RWPE1 (cell line): Measurements from ENCODE around the gene LDLRAD4.

ENCODE experiments used
- CTCF ChIA-PET: fragments of 350-600 bp; sonication (Branson Sonifier 250); formaldehyde crosslinking; extraction: SDS; loops from one replicate; lab custom pipeline; 2021; lab: Yijun Ruan, JAX
- POLR2A ChIA-PET: fragments of 400-600 bp; formaldehyde crosslinking; extraction: SDS; loops from one replicate; lab custom pipeline; 2020; ENCODE audit warnings: antibody characterized with exemption; ENCODE audit not compliant: low non-redundant PET; lab: Yijun Ruan, JAX
- DNase-seq: peaks from one replicate; pipeline ENCODE4 v3.0.0; 2012; ENCODE audit warnings: low spot score
- H3K27ac ChIP-seq: fragments of 450-650 bp; 2 replicates; pipeline ENCODE4 v1.5.1; 2017
- TF ChIP-seq, protein P1 (sequence below): fragments of 450-650 bp; conservative IDR thresholded peaks from 2 replicates; pipeline ENCODE4 v1.5.1; 2017; ENCODE audit warnings: low read depth, mild to moderate bottlenecking

The LDLRAD4 gene

DNA sequence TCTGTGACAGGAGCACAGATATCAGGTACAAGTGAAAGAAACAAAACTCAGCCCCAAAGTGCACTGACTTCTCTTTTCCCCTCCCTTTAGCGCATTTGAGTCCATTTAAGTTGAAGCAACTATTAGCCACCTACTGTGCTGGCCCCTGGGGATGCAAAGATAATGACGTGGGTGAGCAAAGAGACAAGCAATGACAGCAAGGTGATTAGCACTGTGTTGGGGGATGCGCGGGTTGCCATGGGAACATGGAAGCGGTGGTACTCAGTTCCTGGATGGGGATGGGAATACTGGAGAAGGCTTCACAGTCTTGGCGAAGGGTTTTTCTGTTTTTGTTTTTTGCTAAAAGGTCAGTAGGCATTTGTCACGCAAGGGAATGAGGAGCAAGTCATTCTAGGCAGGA lies 205.8 kb downstream of the LDLRAD4 start:
- no peak for DNase-seq
- H3K27ac ChIP-seq = no peak overlapping the region
- ChIA-PET CTCF (no interaction called here), POLR2A (no interaction called here)
- TF ChIP-seq, protein P1, sequence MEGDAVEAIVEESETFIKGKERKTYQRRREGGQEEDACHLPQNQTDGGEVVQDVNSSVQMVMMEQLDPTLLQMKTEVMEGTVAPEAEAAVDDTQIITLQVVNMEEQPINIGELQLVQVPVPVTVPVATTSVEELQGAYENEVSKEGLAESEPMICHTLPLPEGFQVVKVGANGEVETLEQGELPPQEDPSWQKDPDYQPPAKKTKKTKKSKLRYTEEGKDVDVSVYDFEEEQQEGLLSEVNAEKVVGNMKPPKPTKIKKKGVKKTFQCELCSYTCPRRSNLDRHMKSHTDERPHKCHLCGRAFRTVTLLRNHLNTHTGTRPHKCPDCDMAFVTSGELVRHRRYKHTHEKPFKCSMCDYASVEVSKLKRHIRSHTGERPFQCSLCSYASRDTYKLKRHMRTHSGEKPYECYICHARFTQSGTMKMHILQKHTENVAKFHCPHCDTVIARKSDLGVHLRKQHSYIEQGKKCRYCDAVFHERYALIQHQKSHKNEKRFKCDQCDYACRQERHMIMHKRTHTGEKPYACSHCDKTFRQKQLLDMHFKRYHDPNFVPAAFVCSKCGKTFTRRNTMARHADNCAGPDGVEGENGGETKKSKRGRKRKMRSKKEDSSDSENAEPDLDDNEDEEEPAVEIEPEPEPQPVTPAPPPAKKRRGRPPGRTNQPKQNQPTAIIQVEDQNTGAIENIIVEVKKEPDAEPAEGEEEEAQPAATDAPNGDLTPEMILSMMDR = no peak

DNA sequence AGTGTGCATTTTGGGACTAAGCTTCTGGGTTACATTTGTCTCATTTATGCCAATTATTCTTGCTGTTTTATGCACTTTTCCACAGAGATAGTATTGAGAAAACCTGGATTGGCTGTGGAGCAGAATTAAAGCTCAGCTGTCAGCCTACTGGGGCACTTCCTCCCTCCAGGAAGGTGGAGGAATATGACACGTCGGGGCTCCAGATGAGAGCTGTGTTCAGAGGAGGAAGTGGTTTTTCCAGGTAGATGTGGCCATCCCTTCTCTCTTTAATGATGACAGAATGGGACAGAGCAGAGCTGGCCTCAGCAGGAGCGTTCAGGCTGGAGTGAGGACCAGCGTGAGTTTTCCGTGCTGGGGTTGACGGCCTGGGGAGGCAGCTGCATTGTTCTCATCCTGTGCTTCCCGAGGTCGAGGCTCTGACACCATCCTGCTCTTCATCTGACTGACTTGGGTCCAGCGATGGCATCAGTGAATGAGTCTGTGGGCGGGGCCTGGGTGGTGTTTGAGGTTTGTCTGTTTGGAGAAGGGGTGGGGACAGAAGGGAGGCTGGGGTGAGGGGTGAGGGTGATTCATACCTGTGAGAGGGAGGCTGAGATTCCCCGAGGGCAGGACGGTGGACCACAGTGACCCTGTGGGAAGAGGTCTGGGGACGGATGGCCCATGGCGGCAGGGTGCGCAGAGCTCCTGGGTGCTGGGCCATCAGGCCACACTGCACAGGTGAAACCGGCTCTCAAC lies 207.0 kb downstream of the LDLRAD4 start:
- no peak for DNase-seq
- POLR2A ChIA-PET = no interaction called here

DNA sequence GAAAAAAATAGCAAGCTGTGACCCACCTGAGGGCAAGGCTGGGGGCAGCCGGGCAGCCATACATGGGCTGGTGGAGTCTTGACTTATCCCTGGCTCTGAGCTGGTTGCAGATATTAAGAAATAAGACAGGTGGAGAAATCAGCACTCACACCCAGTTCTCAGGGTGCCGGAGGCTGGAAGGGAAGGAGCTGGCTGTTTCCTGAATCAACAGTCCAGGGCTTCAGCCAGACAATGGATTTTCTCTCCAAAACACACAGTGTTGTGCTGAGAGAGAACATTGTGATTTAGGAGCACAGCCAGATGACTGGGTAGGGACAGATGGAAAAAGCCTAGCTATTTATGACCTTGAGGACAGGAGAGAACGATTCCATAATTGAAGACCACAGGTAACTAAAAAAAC lies 208.8 kb downstream of the LDLRAD4 start:
- no peak for DNase-seq
- ChIA-PET CTCF (no interaction called here), POLR2A (no interaction called here)
- H3K27ac ChIP-seq = no peak overlapping the region
- TF ChIP-seq, protein P1 = no peak

More for the DNA sequence above, 207.0 kb downstream of the LDLRAD4 start:
- CTCF ChIA-PET = no interaction called here
- no peak overlapping the region for H3K27ac ChIP-seq
- TF ChIP-seq, protein P1 = no peak

DNA sequence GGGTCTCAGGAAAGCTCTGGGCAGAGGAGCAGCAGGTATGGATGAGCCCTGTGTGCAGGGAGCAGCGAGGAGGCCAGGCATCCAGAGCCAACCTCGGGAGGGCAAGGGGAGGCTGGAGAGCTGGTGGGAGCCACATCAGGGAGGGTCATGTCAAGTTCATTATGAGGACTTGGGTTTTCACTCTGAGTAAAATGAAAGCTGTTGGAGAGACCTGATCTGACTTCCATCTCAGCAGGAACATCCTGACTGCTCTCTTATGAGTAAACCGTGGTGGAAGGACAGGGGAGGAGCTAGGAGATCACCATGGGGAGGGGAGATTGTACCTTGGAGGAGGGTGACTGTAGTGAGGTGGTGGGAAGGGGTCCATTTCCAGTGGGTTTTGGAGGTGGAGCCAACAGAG lies 209.8 kb downstream of the LDLRAD4 start:
- H3K27ac ChIP-seq = no peak overlapping the region
- ChIA-PET CTCF (no interaction called here), POLR2A (no interaction called here)
- TF ChIP-seq, protein P1 = no peak
- no peak for DNase-seq

DNA sequence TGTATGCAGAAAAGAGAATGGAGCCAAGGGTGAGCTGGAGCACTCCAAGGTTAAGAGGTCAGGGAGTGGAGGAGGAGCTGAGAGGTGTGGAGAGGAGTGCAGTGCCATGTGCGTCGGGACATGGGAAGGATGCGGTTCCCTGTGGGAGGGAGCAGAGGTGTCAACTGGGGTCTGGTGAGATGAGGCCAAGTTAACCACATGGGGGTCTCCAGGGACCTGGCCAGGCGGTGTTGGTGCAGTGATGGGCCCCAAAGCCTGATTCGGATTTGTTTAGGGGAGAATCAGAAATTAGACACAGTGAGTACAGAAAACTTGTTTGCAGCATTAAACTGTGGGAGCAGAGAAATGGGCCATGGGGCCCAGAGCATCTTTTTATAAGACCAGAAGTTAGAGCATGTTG lies 210.5 kb downstream of the LDLRAD4 start:
- TF ChIP-seq, protein P1 = no peak
- POLR2A ChIA-PET = no interaction called here
- H3K27ac ChIP-seq = no peak overlapping the region
- CTCF ChIA-PET = no interaction called here
- DNase-seq = no peak

DNA sequence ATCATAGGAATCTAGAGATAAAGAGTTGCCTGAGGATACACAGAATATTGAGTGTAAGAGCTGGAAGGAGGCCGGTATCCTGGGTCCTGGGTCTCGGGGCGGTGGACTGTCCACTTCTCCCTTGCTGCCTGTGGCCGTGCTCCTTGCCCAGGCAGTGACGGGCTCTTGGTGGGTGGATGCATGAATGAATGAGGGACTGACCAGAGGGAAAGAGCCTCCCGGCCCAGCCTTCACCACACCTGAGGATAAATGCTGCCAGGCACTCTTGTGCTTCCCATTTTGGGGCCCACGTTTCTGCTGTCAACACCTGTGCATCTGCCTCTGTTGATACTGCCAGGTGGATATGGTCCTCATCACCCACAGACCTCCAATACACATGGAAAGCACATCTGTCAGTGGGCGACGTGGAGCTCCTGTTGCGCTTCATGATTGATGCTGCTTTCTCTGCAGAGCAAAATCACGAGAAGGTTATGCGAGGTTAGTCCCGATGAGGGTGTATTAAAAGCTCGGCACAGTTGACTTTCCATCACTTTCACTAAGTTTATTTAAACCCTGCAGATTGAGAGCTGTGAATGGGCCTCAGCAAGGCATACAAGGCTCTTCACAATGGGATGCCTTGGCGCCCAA lies 211.4 kb downstream of the LDLRAD4 start:
- CTCF ChIA-PET = no interaction called here
- POLR2A ChIA-PET = no interaction called here
- H3K27ac ChIP-seq = no peak overlapping the region

More for the DNA sequence above, 211.4 kb downstream of the LDLRAD4 start:
- TF ChIP-seq, protein P1 = no peak
- no peak for DNase-seq
